SIG-M5 (cell line): Measurements from ENCODE around the gene ALAS1.

Source experiments
- DNase-seq: peaks from one replicate; lab custom pipeline; 2025; lab: John Stamatoyannopoulos, UW

Gene ALAS1

DNA sequence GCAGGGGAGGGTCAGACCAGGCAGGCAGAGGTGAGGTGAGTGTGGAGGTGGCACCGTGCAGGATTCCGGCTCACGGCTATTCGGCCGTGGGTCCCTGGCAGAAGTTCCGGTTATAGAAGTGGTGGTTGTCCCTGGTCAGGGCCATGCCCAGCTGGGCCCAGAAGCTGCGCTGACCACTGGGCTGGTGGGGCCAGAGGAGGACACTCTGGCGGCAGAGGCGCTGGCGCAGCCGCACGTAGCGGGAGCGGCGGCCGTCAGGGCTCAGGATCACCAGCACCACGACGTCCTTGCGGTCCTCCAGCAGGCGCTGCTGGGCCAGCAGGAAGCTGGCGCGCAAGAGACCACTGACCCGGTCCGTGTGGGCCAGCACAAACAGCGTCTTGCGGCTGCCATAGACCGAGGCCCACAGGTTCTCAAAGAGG is 23.2 kb downstream of the ALAS1 start:
- no peak for DNase-seq

DNA sequence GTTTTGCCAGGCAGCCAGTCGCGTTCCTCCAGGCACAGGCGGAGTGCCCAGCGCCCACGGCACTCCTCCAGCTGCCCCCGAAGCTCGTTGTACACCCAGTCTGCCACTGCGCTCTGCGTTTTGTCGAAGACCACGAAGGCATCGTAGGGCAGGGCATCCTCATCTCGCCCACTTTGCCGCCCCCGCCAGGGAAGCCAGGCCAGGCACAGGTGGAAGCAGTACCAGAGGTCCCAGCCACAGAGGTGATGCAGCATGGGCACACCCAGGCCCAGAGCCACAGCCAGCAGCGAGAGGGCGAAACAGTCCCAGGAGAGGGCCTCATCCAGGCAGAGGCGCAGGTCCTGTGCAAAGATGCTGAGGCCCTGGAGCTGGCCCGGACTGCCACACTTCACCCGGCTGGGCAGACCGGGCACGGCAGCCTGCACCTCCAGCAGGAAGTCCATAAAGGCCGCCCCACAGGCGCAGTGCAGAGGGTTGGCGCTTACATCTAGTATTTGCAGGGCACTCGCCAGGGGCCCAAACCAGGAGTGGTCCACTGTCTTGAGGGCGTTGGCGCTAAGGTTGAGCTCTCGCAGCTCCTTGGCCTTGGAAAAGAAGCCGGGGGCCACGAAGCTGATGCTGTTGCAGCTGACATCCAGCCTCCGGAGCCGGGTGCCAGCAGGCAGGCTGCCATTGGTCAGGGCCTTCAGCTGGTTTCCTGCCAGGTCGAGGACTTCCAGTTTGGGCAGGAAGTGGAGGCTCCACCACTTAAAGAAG is 23.8 kb downstream of the ALAS1 start:
- no peak for DNase-seq

DNA sequence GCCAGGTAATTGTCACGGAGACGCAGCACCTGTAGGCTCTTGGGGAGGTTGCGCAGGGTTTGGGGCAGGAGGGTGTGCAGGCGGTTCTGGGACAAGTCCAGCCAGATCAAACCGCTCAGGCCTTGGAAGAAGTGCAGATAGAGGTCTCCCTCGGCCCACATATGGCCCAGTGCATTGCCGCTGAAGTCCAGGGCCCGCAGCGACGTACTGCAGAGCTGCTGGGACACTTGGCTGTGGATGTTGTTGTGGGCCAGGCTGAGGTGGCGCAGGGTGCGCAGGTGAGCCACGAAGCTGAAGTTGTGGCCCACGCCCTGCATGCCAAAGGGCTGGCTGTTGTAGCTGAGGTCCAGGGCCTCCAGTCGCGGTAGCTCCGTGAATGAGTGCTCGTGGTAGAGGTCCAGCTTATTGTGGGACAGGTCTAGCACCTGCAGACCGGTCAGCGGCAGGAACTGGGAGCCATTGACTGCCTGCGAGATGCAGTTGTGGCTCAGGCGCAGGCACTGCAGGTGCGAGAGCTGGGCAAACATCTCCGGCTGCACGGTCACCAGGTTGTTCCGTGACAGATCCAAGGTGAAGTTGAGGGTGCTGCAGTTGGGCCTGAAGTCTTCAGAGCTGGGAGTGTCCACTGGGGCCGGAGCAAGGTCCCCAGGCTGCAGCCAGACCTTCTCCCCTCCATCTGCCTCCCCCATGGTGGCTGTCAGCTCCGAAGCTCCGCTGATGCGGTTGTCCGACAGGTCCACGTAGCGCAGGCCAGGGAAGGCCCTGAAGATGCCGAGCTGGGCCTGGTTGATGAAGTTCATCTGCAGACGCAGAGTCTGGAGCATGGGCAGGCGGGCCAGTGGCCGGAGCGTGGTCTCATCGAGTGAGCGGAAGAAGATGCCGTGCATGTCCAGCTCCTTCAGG is 24.6 kb downstream of the ALAS1 start:
- no peak for DNase-seq

DNA sequence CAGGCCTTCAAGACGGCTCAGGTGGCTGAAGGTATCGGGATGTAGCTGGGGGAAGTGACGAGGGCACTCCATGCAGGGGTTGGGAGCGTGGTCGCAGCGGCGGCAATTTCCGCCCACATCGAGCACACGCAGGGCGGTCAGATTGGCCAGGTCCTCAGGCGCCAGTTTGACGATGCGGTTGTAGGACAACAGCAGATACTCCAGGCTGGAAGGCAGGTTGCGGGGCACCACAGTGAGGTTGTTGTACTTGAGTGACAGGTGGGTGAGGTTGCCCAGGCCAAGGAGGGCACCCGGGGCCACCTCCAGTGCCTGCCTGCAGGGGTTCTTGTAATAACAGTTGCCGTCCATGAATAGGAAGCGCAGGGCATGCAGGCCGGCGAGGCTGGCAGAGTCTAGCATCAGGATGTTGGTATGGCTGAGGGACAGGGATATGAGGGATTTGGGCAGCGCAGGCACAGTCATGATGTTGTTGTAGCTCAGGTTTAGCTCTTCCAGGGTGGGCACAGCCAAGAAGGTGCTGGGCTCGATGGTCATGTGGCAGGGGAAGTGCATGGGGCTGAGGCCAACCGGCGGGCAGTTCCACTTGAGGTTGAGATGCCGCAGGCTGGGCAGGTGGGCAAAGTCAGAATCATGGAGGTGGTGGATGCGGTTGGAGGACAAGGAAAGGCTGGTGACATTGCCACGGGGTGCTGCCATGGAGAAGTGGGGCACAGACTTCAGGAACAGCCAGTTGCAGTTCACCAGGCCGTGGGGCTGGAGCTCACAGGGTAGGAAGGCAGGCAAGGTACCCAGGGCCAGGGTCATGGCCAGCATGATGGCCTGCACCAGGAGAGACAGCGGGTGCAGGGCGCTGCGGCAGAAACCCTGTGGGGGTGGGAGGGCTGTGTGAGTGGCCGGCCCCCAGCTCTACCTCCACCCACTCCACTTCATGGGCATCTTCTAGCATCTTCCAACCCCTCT is 25.8 kb downstream of the ALAS1 start:
- DNase-seq: no peak

DNA sequence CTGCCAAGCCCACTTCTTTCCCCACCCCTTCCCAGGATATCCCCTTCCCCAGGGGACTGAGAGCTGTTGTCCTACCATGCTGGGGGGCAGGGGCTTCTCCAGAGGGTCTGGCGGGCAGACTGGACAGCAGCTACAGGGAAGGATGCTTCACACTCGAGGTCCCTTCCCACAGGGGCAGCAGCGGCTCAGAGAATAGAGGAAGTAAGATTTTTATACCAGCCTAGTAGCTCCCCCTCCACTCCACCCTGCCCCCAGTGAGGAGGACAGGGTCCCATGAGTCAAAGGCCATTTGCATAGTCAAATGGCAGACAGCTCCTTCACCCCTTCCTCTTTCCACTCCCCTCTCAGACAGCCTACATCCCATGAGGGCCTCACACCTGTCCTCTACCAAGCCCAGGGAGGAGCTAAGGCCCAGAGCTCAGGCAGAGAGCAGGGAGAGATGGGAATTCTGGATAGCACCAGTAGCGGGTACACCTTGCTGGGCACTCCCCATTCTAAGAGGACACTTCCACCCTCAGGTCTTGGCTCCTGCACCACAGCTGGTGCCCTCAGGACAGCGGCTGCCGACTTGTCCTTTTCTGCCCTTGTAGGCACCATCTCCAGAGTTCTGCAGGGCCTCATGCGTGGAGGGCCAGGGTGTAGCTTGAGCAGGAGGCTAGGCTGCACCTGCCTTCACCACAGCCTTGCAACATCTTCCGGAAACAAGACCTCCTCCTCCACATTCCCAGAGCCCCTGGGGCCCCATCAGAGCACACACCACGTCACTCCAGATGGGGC is 27.7 kb downstream of the ALAS1 start, which contains the start of gene TLR9:
Gene TLR9, minus strand, starts transcription at position 194 of the 777 bp plus-strand sequence. Its CDS starts 116 bp downstream, at position 78.
- peak; percentile 76 for DNase-seq

DNA sequence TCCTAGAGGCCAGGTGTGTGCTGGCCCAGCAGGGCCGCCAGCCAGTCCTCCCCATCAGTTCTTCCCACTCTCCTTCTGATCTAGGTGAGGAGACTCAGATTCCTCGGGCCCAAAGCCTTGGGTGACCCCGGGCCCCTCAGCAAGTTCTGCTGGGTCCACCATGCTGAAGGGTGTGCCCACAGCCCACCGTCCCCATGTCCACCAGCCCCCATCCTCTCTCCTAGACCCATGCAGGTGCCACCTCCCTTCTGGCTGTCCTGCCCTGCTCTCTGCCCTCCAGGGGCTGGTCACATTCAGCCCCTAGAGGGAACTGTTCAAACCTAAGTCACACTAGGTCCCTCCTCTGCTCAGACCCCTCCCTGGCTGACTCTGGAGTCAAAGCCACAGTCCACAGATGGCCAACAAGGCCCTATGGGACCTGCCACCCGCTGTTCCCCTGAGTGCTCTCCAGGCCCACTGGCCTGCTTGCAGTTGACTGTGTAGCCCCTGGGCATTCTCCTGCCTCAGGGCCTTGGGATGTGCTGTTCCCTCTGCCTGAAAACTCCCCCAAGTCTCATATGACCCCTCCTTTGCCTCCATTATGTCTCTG is 28.4 kb downstream of the ALAS1 start:
- no peak for DNase-seq

DNA sequence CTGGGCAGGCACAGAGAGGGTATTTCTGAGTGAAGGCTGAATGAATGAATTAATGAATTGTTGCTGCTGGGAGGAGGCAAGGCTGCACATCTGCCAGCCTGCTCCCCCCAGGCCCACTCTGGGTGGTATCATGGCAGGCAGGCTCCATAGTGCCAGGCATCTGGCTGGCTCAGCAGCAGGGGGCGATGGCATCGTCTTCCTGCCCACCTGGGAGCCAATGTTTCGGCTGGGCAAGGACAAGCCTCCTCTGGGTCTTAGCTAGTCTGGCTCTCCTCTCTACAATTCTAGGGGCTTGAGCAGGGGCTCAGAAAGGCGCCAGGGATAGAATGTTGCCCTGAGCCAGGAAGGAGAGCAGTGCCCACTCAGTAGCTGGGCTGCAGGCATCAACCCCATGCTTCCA is 29.2 kb downstream of the ALAS1 start:
- no peak for DNase-seq

DNA sequence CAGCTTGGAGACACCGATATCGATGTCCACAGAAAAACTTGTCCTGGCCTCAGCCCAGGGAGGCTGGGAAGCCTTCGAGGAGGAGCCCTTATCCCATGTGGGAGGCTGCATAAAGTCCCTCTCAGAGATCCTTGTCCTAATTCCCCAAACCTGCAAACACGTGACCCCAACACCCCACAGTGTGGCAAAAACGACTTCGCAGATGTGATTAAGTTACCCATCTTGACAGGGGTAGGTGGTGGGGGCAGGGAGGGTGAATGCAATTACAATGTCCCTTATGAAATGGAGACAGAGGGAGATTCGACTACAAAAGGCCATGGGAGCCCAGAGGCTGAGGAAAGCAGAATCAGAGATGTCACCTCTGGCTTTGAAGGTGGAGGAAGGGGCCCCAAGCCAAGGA is 29.8 kb downstream of the ALAS1 start:
- DNase-seq: no peak

DNA sequence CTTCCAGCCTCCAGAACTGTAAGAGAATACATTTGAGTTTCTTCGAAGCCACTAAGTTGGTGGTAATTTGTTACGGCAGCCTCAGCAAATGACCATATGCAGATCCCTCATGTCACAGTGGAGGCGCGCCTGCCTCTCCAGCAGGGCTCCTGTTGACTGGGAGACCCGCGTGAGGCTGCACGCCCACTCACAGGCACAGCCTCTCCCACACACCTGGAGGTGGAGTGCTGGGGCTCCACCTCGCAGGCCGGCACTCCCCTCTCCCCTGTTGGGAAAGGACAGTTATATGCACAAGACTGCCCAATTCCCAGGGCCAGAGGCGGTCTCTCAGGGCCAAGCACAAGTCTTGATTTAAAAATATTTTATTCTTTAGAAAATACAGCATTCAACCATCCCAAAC is 30.3 kb downstream of the ALAS1 start:
- DNase-seq: no peak

DNA sequence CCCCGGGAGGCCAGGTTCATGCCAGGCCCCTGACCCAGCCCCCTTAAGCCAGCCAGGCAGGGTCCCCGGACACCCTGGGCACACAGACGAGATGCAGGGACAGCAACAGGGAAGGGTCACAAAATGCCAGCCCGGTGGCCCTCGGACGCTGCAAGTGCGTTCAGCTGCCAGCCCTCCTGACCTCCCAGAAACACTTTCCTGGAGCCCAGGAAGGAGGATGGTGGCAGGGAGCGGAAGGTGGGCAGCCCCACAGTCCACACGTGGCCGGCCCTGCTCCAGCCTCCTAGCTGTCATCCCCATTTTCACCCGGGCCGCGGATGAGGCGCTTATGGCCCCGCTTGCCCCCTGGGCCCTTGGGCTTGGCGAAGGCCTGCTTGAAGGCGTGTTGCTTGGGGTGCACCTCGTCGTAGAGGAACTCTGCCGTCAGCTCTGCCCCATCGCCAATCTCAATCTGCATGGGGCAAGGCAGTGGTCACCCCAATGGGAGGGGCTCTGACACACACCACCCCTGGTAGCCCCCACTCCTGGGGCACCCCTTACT is 30.9 kb downstream of the ALAS1 start:
- DNase-seq: no peak

DNA sequence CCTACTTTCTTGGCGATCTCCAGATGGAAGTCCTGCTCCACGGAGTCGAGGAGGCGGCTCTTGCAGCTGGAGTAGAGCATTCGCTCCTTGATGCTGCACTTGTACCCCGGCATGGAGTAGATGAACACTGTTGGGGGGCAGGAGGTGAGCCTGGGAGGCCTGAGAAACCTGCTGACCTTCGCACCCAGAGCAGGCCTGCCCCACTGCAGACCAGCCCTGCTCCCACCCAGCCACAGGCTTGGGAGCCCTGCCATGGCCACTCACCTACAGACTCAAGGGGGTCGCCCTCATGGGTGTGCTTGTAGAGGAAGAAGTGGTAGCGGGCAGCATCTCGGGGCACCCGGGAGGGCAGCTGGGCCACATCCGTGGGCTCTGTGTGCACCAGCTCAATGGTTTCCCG is 31.7 kb downstream of the ALAS1 start:
- no peak for DNase-seq

DNA sequence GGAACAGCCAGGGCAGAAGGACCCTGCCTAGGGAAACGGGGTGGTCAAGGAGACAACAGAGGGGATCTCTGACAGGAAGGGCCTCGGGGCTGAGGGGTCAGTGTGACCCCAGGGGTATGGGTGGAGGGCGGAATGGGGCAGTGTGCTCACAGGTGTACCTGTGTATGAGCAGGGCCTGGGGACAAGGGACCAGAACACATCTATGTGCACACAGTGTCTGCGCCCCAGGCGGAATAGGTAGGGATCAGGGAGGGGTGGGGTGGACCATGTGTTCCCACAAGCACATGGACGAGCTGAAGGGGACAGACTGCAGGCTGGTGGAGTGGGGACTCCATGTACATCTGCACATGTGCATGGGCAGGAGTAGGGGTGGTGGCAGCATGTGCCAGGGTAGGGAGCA is 32.5 kb downstream of the ALAS1 start:
- no peak for DNase-seq

DNA sequence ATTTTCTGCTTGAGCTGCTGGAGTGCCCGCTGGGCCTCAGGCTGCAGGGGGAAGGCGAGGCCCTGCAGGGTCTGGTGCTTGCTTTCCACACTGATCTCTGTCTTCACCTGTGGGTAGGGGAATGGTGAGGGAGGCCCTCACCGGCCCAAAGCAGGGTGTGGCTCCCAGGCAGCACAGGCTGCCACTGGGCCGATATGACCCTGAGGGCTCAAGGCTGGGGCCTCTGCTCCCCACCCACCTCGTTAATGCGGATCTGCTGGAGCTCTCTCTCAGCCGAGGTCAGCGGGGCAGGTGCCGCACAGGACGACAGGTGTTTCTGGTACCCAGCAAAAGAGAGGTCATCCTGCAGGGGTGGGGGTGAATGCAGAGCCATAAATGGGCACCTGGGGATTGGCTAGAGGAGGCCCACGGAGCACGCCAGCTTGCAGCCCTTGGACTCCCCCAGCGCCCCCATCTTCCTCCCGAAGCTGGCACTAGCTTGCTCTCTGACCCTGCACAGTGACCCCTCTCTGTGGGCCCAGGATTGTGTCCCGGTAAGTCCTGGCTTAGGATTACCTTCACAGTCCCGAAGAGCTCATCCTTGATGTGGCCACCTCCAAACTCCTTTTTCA is 33.0 kb downstream of the ALAS1 start:
- DNase-seq: no peak

DNA sequence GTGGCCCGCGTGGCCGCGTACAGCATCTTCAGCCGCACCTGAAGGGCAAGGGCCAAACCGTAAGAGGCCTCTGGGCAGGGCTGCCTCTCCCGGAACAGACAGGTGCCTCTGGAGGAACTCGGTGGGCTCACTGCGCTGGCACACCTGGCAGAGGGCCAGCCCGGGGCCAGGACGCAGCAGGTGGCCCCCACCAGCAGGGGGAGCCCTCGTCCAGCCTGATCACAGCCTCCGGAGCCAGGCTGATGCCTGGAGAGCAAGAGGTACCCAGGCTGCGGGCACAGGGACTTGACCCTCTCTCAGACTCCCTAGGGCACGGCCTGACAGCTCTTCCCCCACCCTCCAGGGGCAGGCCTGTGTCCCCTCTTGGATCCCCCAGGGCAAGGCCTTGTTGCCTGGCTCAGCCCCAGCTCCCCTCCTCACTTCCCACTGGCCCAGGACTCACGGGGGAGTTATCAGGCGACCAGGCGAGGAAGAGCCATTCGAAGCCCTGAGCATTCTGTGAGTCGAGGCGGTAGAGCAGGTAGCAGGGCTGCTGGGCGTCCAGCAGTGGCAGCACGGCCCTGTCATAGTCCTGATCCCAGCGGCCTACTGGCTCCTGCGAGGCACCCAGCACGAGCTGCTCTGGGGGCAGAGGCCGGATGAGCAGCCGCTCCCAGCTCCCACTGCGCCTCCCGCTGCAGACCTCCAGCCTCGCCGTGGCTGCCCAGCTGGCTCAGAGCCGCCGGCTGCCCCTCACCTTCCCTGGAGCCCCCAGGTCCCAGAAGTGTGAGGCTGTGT is 33.7 kb downstream of the ALAS1 start:
- no peak for DNase-seq

DNA sequence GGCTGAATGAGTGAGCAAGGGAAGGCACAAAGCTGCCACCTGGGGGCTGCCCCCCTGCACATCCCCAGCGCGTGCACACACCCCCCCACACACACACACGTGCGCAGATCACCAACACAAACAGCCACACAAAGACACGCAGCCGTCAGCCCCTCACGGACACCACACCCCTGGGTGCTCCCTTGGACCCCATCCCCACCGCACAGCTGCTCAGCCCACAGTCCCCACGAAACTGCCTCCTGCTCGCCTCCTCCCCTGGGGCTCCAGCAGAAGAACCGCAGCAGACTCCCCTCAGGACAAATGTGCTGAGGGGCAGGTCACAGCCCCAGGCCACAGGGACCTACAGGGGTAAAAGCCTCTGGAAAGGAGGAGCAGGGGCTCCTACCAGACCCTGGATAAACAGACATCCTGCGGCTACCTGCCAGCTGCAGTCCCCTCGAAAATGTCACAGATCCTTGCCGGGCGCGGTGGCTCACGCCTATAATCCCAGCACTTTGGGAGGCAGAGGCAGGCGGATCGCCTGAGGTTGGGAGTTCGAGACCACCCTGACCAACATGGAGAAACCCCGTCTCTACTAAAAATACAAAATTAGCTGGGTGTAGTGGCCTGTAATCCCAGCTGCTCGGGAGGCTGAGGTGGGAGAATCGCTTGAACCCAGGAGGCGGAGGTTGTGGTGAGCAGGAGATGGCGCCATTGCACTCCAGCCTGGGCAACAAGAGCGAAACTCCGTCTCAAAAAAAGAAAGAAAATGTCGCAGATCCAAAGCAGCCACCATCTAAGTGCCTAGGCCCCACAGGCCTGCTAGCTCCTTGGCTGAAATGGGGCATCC is 34.5 kb downstream of the ALAS1 start:
- DNase-seq: no peak

DNA sequence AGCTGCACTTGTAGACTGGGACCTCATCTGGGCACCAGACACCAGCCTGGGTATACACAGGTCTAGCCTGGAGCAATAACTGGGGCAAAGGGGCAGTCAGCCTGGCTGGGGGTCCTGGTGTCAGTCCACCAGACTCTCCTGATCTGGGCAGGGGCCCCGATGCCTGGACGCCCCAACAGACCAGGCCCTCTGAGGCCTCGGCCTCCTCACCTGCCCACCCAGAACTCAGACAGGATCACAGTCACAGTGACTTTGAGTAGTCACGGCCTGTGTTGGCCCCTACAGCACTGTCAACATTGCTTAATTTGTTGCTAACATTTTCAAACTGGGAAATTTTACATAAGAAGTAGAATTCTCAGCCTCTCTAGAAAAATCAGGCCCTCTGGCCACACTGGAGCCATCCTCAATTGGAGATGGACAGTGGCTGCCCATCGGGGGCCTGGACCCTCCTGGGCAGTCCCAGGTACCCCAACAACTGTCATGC is 35.2 kb downstream of the ALAS1 start:
- DNase-seq: no peak

DNA sequence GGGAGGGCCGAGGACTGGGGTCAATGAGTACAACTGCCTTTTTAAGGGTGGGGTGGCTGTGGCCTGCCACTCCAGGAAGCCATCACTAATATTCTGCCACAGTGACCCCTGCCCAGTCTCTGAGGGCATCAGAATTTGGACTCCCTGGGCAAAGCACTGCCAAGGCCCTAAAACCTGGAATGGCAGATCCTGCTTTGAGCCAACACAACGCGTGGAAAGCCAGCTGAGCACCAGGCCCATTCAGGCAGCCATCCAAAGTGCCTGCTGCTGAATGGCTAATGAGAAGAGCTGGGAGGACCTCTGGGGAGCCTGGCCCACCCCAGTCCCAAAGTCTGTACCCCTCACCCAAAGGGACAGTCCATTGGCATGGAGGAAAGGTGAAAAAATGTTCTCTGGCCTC is 36.0 kb downstream of the ALAS1 start:
- DNase-seq: no peak
